GM12891 (cell line): ENCODE measurements around the gene SLC22A4.

Source experiments
- PAX5 ChIP-seq: IDR thresholded peaks from 2 replicates; pipeline ENCODE4 v1.6.1; 2011; ENCODE audit warnings: low read length, moderate library complexity, mild to moderate bottlenecking; ENCODE audit not compliant: insufficient read depth, severe bottlenecking
- POLR2A ChIP-seq: IDR thresholded peaks from 2 replicates; pipeline ENCODE4 v1.6.1; 2011; ENCODE audit warnings: low read depth, low read length, control low read depth
- POLR2AphosphoS5 ChIP-seq: IDR thresholded peaks from 2 replicates; pipeline ENCODE4 v1.6.1; 2011; ENCODE audit warnings: low read depth, low read length, control low read depth
- POU2F2 ChIP-seq: IDR thresholded peaks from 2 replicates; pipeline ENCODE4 v1.6.1; 2011; ENCODE audit warnings: low read depth, mild to moderate bottlenecking, control low read depth, low read length, moderate library complexity
- SPI1 ChIP-seq: IDR thresholded peaks from 2 replicates; pipeline ENCODE4 v1.6.1; 2011; ENCODE audit warnings: low read depth, low read length, control low read depth
- TAF1 ChIP-seq: IDR thresholded peaks from 2 replicates; pipeline ENCODE4 v1.6.1; 2011; ENCODE audit warnings: low read depth, low read length, control low read depth

GRCh38 chr5:132272311-132273210 is 21.6 kb upstream of the SLC22A4 start:
- no peak for TF ChIP-seq POLR2A
- no peak for TF ChIP-seq POLR2AphosphoS5
- TF ChIP-seq SPI1, result no peak
- no peak for TF ChIP-seq PAX5
- no peak for TF ChIP-seq POU2F2
- TF ChIP-seq TAF1, result no peak
